ENCODE measurements around the gene PSAP.

The PSAP gene

DNA sequence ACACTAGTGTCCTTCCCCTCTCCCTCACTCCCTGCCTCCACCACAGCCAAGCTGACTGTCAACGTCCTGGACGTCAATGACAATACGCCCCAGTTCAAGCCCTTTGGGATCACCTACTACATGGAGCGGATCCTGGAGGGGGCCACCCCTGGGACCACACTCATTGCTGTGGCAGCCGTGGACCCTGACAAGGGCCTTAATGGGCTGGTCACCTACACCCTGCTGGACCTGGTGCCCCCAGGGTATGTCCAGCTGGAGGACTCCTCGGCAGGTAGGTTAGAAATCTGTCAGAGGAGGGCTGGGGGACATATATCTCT, 52.8 kb downstream of the PSAP start:
- TF ChIP-seq, protein P1, sequence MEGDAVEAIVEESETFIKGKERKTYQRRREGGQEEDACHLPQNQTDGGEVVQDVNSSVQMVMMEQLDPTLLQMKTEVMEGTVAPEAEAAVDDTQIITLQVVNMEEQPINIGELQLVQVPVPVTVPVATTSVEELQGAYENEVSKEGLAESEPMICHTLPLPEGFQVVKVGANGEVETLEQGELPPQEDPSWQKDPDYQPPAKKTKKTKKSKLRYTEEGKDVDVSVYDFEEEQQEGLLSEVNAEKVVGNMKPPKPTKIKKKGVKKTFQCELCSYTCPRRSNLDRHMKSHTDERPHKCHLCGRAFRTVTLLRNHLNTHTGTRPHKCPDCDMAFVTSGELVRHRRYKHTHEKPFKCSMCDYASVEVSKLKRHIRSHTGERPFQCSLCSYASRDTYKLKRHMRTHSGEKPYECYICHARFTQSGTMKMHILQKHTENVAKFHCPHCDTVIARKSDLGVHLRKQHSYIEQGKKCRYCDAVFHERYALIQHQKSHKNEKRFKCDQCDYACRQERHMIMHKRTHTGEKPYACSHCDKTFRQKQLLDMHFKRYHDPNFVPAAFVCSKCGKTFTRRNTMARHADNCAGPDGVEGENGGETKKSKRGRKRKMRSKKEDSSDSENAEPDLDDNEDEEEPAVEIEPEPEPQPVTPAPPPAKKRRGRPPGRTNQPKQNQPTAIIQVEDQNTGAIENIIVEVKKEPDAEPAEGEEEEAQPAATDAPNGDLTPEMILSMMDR (IDR thresholded peaks at IDR 0.05), result no peak
- Mint-ChIP-seq H3K4me1 (no peaks in the 10 kb centered on the region), H3K9me3 (no peaks in the 10 kb centered on the region), H3K27ac (no peak overlapping the region), H3K36me3 (ENCODE audit: low read depth) (no peaks in the 10 kb centered on the region), H3K27me3 (ENCODE audit: low read depth, poor library complexity) (peaks cover 19% of the 10 kb centered on the region), H3K4me3 (no peak overlapping the region)
- DNase-seq, result no peak

DNA sequence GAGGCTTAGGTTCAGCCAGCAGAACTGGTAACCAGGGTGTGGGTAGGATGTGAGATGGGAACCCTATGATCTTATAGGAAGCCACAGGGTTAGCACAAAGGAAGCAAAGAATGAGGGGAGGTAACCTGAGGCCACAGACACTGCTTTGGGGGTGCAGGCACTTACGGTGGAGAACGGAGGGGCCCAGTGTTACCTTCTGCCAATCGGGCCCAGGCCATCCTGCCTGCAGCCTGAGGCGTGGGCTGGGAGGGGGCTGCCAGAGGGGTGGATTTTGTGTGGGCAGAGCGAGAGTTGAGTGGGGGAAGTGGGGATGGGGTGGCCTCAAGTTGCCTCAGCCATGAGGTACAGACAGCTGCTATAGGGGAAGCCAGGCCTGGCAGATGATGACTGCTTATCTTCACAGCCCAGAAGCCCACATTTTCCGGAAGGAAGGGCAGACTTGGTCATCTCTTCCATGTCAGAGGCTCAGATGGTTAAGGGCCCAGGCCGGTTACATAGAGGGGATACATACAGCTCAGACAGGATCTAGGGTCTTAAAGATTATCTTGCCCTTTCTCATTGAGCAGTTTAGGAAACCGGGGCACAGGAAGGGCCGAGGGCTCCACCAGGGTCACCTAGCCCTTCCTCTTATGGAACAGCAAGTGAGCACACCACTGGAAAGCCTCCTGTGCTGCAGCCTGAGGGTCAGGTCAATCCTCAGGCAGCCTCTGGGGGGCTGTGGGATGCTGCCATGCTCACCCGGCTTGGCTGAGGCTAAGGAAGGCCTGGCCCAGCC, 53.3 kb downstream of the PSAP start:
- Mint-ChIP-seq H3K4me3 (no peak overlapping the region), H3K27ac (no peak overlapping the region), H3K27me3 (ENCODE audit: low read depth, poor library complexity) (peaks cover 21% of the 10 kb centered on the region), H3K9me3 (no peaks in the 10 kb centered on the region), H3K4me1 (no peaks in the 10 kb centered on the region), H3K36me3 (ENCODE audit: low read depth) (no peaks in the 10 kb centered on the region)
- TF ChIP-seq, protein P1 (IDR thresholded peaks at IDR 0.05), result no peak
- no peak for DNase-seq

DNA sequence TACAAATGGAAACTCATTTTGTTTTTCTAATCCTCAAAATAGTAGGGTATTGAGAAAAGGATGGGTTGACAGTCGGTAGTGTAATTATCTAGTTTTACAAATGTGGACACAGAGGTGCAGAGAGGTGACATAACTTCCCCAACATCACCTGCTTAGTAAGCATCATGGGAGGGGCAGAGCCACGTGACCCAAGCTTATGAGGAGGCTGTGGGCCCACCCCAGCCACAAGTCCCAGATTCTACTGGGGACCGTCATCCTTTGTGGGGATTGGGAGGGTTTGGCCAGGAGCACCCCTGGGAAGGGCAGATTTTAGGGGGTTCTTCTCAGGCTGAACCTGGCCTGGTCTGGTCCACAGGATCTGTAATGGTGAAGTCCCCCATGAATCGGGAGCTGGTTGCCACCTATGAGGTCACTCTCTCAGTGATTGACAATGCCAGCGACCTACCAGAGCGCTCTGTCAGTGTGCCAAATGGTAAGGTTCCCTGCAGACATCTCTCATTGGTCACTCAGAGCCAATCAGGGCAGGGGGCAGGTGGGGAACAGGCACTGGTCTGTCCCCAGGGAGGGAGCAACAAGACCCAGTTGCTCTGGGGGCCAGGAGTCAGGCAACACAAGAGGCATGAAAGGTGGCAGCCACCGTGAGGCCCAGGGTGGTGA, 54.2 kb downstream of the PSAP start:
- peaks cover 14% of the 10 kb centered on the region for H3K27me3 Mint-ChIP-seq (ENCODE audit: low read depth, poor library complexity)
- no peak for DNase-seq
- no peaks in the 10 kb centered on the region for H3K36me3 Mint-ChIP-seq (ENCODE audit: low read depth)
- H3K9me3 Mint-ChIP-seq, result no peaks in the 10 kb centered on the region
- H3K4me3 Mint-ChIP-seq, result no peak overlapping the region
- no peak overlapping the region for H3K27ac Mint-ChIP-seq
- H3K4me1 Mint-ChIP-seq, result no peaks in the 10 kb centered on the region
- TF ChIP-seq, protein P1 (IDR thresholded peaks at IDR 0.05), result no peak

DNA sequence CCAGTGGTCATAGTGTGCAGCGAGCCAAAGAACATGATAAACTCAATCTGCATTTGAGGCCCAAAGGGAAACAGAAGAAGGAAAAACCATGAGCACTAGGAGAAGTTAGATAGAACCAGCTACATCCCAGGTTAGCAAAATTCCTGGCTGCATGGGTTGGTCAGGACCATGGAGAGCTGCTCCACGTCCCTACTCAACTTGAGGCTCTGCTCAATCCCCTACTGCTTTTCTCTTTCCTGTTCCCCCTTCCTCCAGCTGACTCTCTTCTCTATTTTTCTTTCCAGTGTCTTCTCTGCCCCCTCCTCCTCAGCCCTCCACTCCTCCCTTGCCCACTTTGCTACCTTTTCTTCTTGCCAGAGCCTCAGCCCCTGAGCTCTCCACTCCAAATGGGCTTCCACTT, 55.8 kb downstream of the PSAP start:
- H3K4me1 Mint-ChIP-seq, result no peaks in the 10 kb centered on the region
- peaks cover 20% of the 10 kb centered on the region for H3K27me3 Mint-ChIP-seq (ENCODE audit: low read depth, poor library complexity)
- no peak overlapping the region for H3K4me3 Mint-ChIP-seq

DNA sequence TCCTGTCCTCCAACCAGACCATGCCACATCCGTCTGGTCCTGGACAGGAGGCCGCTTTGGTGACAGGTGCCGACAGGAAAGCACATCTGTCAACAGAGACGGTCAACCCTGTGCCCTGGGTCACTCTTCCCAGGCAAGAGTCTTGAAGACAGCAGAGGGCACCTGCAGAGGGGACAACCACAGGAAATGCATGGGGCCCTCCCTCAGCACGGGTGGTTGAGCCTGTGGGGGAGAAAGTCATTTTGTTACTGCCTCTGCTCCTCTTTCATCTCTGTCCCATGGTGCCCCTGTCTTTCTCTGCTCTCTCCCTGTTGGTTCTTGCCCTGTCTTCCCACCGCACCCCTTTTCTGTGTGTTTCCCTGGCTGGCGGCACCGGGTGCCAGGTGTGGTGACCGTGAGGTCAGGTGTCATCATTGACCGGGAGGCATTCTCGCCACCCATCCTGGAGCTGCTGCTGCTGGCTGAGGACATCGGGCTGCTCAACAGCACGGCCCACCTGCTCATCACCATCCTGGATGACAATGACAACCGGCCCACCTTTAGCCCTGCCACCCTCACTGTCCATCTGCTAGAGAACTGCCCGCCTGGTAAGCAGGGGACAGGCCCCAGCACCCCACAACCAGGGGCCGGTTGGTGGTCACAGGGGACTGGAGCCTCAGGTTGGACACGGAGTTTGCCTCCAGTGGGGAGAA, 60.2 kb downstream of the PSAP start:
- Mint-ChIP-seq H3K4me1 (no peaks in the 10 kb centered on the region), H3K36me3 (ENCODE audit: low read depth) (no peaks in the 10 kb centered on the region), H3K27me3 (ENCODE audit: low read depth, poor library complexity) (peaks cover 30% of the 10 kb centered on the region), H3K27ac (no peak overlapping the region), H3K4me3 (no peak overlapping the region), H3K9me3 (no peaks in the 10 kb centered on the region)
- TF ChIP-seq, protein P1 (IDR thresholded peaks at IDR 0.05), result no peak
- no peak for DNase-seq

More for the DNA sequence above, 55.8 kb downstream of the PSAP start:
- H3K27ac Mint-ChIP-seq, result no peak overlapping the region
- TF ChIP-seq, protein P1 (IDR thresholded peaks at IDR 0.05), result no peak
- peak; percentile 78 for DNase-seq
- H3K36me3 Mint-ChIP-seq (ENCODE audit: low read depth), result no peaks in the 10 kb centered on the region
- no peaks in the 10 kb centered on the region for H3K9me3 Mint-ChIP-seq
